Hepatocyte (in vitro differentiated cells): ENCODE measurements around the gene OXLD1. TPM values are rescaled to one million over a fixed set of nuclear protein-coding genes. Genes with fewer than 3 reads are reported as not detected.

Source experiments
- DNase-seq: peaks from one replicate; pipeline ENCODE4 v3.0.0-alpha.2; 2016; ENCODE audit warnings: low spot score
- H2AFZ ChIP-seq: fragments of 200-600 bp; sonication (generic); 2 replicates; pipeline ENCODE4 v1.6.0; 2016; ENCODE audit warnings: antibody characterized with exemption, mild to moderate bottlenecking
- H3K27ac ChIP-seq: fragments of 200-600 bp; sonication (generic); 2 replicates; pipeline ENCODE4 v1.5.1; 2016; ENCODE audit warnings: mild to moderate bottlenecking
- H3K27me3 ChIP-seq: fragments of 200-600 bp; sonication (generic); 2 replicates; pipeline ENCODE4 v1.6.1; 2016
- H3K36me3 ChIP-seq: fragments of 200-600 bp; sonication (generic); replicated peaks from 2 replicates; pipeline ENCODE4 v1.5.1; 2016; ENCODE audit warnings: low read depth; ENCODE audit not compliant: insufficient read depth
- H3K4me1 ChIP-seq: fragments of 200-600 bp; sonication (generic); 2 replicates; pipeline ENCODE4 v1.5.1; 2016; ENCODE audit warnings: mild to moderate bottlenecking, moderate library complexity; ENCODE audit not compliant: insufficient read depth
- H3K4me2 ChIP-seq: fragments of 200-600 bp; sonication (generic); 2 replicates; pipeline ENCODE4 v1.6.0; 2016
- H3K4me3 ChIP-seq: fragments of 200-600 bp; sonication (generic); 2 replicates; pipeline ENCODE4 v1.5.1; 2016; ENCODE audit warnings: mild to moderate bottlenecking
- H3K79me2 ChIP-seq: fragments of 200-600 bp; sonication (generic); 2 replicates; pipeline ENCODE4 v1.6.0; 2017; ENCODE audit warnings: mild to moderate bottlenecking
- H3K9me2 ChIP-seq: fragments of 200-600 bp; sonication (generic); replicated peaks from 2 replicates; pipeline ENCODE4 v1.6.0; 2017; ENCODE audit warnings: mild to moderate bottlenecking; ENCODE audit not compliant: insufficient read depth
- H3K9me3 ChIP-seq: fragments of 200-600 bp; sonication (generic); 2 replicates; pipeline ENCODE4 v1.5.1; 2016; ENCODE audit warnings: low read depth, mild to moderate bottlenecking
- H4K20me1 ChIP-seq: fragments of 200-600 bp; sonication (generic); 2 replicates; pipeline ENCODE4 v1.6.0; 2016; ENCODE audit warnings: mild to moderate bottlenecking; ENCODE audit not compliant: insufficient read depth, poor library complexity, severe bottlenecking
- CTCF ChIP-seq: fragments of 200-600 bp; sonication (generic); IDR thresholded peaks from 2 replicates; pipeline ENCODE4 v1.5.1; 2016; ENCODE audit warnings: antibody characterized with exemption, mild to moderate bottlenecking; ENCODE audit not compliant: poor library complexity
- EZH2 ChIP-seq: fragments of 200-600 bp; sonication (generic); IDR thresholded peaks from 2 replicates; pipeline ENCODE4 v1.6.1; 2016; ENCODE audit warnings: antibody characterized with exemption, mild to moderate bottlenecking, borderline replicate concordance
- EZH2phosphoT487 ChIP-seq: fragments of 200-600 bp; sonication (generic); IDR thresholded peaks from one replicate; pipeline ENCODE4 v1.6.1; 2018; ENCODE audit warnings: antibody characterized with exemption, mild to moderate bottlenecking, low read depth, moderate library complexity; ENCODE audit not compliant: unreplicated experiment, severe bottlenecking
- whole genome bisulfite sequencing: methylation state at CpG from one replicate; pipeline ENCODE4 v1.1.6; 2016; ENCODE audit warnings: low lambda C conversion rate; ENCODE audit errors: missing lambda C conversion rate; 5-methylcytosine and 5-hydroxymethylcytosine counted together
- polyA plus RNA-seq: library from polyadenylated mRNA; unstranded; fragments of >200 nt; fragmentation: Nextera tagmentation; extraction: Ambion mirVana; gene quantifications from 2 replicates; pipeline ENCODE4 v1.2.1, GENCODE V29; 2016
- total RNA-seq: library from RNA; depleted of rRNA; stranded (reverse); fragments of >200 nt; gene quantifications from 2 replicates; pipeline ENCODE4 v1.2.3, GENCODE V29; 2014

The OXLD1 gene
- total and polyA plus RNA-seq, 2 experiments from 2014 or later, result 37.8 to 39.8 TPM

- H3K79me2 ChIP-seq, result peaks cover 34% of the 10 kb centered on the region
- H3K9me3 ChIP-seq, result no peaks in the 10 kb centered on the region
- H4K20me1 ChIP-seq, result no peaks in the 10 kb centered on the region
- no peak for DNase-seq
- H3K4me1 ChIP-seq, result peaks cover 15% of the 10 kb centered on the region
- H3K4me3 ChIP-seq, result peak overlapping the region; percentile 89
- TF ChIP-seq EZH2phosphoT487, result no peak
- peak overlapping the region; percentile 94 for H3K27ac ChIP-seq
- peak overlapping the region; percentile 88 for H3K4me2 ChIP-seq
- H3K9me2 ChIP-seq, result no peaks in the 10 kb centered on the region
- WGBS, result 77% methylated on average over 30 of the region's 30 CpGs
- H2AFZ ChIP-seq, result peak overlapping the region; percentile 85
- H3K36me3 ChIP-seq, result no peaks in the 10 kb centered on the region
- no peaks in the 10 kb centered on the region for H3K27me3 ChIP-seq
Measured at GRCh38 chr17:81665205-81666091, 957 bp downstream of the OXLD1 start.

GRCh38 chr17:81664051-81664470, 2.3 kb downstream of the OXLD1 start:
- Histone ChIP-seq H3K9me2 (no peaks in the 10 kb centered on the region), H3K36me3 (no peaks in the 10 kb centered on the region), H3K4me2 (no peak overlapping the region), H3K9me3 (no peaks in the 10 kb centered on the region), H3K27me3 (no peaks in the 10 kb centered on the region), H2AFZ (no peak overlapping the region), H3K4me3 (no peak overlapping the region), H3K27ac (no peak overlapping the region), H3K4me1 (peaks cover 15% of the 10 kb centered on the region), H3K79me2 (peaks cover 30% of the 10 kb centered on the region), H4K20me1 (no peaks in the 10 kb centered on the region)
- DNase-seq, result no peak
- 88% methylated on average over 7 of the region's 7 CpGs for WGBS
- TF ChIP-seq EZH2 (no peak), CTCF (no peak), EZH2phosphoT487 (no peak)

- 92% methylated on average over 4 of the region's 4 CpGs for WGBS
- H3K9me3 ChIP-seq, result no peaks in the 10 kb centered on the region
- no peak overlapping the region for H3K4me3 ChIP-seq
- DNase-seq, result no peak
- peaks cover 9% of the 10 kb centered on the region for H3K4me1 ChIP-seq
- H3K36me3 ChIP-seq, result no peaks in the 10 kb centered on the region
- H3K4me2 ChIP-seq, result no peak overlapping the region
- H2AFZ ChIP-seq, result no peak overlapping the region
- H3K27me3 ChIP-seq, result no peaks in the 10 kb centered on the region
- H3K9me2 ChIP-seq, result no peaks in the 10 kb centered on the region
- H3K27ac ChIP-seq, result no peak overlapping the region
- no peaks in the 10 kb centered on the region for H4K20me1 ChIP-seq
- H3K79me2 ChIP-seq, result peaks cover 13% of the 10 kb centered on the region
- no peak for TF ChIP-seq CTCF
- TF ChIP-seq EZH2, result no peak
- TF ChIP-seq EZH2phosphoT487, result no peak
Measured at GRCh38 chr17:81662002-81662401, 4.4 kb downstream of the OXLD1 start.

- Histone ChIP-seq H3K27me3 (no peaks in the 10 kb centered on the region), H3K4me3 (no peak overlapping the region), H3K27ac (no peak overlapping the region), H3K4me2 (no peak overlapping the region), H2AFZ (no peak overlapping the region), H3K36me3 (no peaks in the 10 kb centered on the region), H3K79me2 (peaks cover 8% of the 10 kb centered on the region), H3K9me2 (no peaks in the 10 kb centered on the region), H3K9me3 (no peaks in the 10 kb centered on the region), H3K4me1 (peaks cover 4% of the 10 kb centered on the region), H4K20me1 (no peaks in the 10 kb centered on the region)
- TF ChIP-seq EZH2phosphoT487 (no peak), EZH2 (no peak), CTCF (no peak)
- 96% methylated on average over 9 of the region's 9 CpGs for WGBS
- DNase-seq, result no peak
Measured at GRCh38 chr17:81660441-81660840, 6.0 kb downstream of the OXLD1 start.
